GM19099 (cell line): ENCODE results near the gene PTPRG.

Source experiments
- POLR2A ChIP-seq: IDR thresholded peaks from 3 replicates; pipeline ENCODE4 v1.6.1; 2011; ENCODE audit warnings: low read depth; ENCODE audit not compliant: insufficient read length; ENCODE audit errors: extremely low read depth

PTPRG gene

DNA sequence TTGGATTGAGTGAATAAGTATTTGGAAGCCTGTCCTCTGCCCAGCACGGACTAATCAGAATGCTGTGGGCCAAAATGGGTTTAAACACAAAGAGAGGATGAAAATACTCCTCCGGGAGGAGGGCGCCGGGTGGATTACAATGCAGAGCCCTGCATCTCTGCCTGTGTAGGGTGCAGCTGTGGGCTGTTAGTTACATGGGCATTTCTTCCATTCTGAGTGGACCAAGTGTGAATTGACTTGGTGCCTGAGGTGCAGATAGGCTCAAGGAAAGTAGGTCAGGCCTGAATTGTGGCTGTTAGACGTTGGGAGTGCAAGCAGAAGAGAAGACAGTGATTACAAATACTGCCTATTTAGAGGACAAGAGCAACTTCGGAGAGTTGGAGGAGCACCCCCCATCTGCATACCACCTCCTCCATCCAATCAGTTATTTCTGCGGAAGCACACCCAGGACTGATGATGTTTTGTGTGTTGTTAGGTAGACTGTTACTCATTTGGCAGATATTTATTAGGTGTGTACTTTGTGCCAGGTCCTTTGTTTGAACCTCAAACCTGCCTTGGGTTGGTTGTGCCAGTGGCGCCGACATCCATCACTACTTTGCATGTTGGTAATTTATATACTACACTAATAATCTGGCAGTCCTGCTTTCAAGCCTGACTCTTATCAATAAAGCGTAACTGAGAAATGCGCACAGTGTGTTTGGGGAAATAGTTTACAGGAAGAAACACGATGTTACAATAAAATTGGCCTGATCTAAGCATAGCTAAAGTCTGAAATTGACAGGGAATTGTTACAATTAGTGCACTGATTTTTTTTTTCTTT, 33.0 kb downstream of the PTPRG start:
- no peak for TF ChIP-seq POLR2A

DNA sequence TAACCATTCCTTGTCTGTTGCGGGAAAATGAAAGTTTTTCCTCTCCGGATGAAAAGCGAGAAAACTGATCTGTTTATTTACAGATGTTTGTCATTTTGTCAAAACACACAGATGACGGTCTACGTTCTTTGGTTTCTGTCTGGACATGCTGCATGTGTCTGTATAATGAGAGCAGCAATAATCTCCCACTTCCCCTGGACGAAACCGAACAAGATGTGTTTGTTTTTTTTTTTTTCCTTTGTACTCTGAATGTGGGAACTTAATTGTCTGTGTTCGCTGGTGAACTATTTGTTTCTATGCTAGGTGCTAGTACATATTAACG, 33.6 kb downstream of the PTPRG start:
- TF ChIP-seq POLR2A = no peak

DNA sequence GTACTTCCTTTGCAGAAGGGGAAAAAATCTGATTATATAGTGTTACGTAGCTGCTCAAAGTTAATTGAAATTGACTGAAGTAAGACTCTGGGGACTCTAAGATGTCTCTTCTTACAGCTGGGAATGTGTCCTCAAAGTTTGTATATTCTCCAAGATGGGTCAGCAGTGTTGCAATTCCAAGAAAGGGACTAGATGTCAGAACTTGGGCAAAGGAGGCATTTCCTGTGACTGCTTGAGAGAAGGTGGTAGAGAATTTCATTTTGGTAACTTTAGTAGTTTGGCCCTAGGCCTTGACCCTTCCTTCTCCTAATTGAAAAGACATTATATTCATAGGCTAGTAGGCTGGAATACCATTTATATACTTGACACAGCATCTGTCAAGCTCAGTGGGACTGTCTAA, 33.9 kb downstream of the PTPRG start:
- no peak for TF ChIP-seq POLR2A

DNA sequence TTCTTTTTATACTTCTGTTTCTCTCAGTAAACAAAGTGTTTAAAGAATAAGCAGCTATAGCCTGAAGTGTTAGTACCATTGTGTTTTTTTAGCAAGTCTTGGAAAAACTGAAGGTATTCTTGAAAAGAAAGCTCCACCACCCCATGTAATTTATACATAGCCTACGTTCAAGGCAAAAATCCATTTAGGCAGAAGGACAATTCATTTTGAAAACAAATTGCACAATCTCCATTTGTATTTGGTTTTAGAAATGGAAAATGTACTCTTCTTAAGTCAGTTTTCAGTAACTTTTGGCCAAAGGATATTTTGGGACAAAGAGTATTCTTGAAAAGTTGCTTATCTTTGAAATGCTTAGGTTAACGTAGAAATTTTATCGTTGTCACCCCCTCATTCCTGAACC, 34.5 kb downstream of the PTPRG start:
- TF ChIP-seq POLR2A = no peak

DNA sequence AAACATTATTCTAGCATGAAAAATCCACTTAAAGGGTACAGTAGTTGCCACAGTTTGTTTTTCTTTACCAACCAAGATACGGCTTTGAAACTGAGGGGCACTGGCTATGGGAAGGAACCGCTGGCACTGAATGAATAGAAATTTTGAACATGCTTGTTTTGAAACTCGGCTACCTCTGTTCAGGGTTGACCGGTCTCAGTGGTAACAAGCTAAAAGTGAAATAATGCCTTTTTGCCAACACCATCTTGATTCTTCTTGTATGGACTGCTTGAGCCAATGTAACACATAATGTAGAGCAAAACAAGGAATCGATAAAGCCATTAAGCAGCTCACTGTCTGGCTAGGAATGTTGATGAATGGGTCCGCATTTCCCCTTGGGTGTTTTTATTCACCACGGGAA, 36.5 kb downstream of the PTPRG start:
- no peak for TF ChIP-seq POLR2A

DNA sequence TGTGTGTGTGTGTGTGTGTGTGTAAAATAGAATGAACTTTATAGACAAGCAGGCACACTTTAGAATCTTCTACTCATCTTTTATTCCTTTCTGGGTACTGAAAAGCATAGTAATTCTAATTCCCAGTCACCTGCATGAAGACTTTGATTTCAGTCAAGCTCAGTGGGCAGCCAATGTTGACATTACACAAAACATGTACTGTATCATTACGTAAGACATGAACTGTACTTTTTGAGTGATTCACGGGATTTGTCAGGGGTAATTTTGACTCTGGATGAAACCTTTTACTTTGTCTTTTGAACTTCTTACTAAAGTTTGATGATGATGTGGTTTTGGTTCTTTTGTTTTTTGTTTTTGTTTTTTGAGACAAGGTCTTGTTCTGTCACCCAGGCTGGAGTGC, 38.8 kb downstream of the PTPRG start:
- no peak for TF ChIP-seq POLR2A

DNA sequence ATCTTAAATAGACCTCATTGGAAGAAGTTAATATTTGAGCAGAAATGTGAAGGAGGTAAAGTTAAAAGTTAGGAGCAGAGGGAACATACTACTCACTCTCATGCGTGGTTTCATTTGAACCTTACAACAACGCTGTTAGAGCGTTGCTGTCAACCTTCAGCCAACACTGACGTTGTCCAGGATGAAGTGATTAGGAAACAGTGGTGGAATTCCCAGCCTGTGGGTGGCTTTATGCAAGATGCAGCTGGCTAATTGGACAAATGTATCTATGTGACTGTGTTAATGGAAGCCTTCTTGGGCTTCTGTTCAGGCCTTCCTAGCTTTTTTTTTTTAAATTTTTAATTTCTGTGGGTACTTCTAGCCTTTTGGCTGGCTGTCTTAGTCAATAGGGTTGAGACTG, 40.5 kb downstream of the PTPRG start:
- no peak for TF ChIP-seq POLR2A

DNA sequence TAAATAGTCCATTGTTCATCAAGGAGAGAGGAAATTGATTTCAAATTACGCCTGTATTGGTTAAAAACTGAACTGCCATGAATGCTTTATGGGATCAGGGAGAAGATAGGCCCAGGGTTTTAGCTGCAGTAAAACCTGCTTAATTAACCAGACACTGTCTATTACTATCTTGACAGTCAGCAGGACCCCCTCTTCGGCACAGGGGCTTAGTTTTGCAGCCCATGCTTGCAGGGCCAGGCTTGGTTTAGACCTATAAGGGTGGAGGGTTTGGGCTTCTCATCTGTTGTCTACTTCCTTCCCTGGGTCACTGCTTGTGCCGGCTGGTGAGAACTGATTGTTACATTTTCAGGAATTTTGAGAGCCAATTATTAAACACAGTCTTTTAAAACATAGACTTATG, 41.1 kb downstream of the PTPRG start:
- TF ChIP-seq POLR2A = no peak

DNA sequence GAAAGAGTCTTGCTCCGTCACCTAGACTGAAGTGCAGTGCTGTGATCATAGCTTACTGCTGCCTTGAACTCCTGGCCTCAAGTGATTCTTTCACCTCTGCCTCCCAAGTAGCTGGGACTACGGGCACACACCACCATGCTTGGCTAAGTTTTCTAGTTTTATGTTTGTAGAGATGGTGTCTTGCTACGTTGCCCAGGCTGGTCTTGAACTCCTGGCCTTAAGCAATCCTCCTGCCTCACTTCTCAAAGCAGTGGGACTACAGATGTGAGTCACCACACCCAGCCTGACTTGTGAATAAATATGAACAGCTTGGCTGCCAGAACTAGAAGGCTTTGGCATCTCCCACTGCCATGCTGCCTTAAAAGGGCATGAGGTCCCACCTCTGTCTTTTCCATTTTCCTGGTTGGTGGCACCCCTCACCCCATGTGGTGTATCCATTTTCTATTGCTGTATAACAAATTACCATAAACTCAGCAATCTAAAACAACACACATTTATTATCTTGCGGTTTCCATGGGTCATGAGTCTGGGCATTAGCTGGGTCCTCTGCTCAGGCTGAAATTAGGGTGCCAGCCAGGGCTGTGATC, 44.3 kb downstream of the PTPRG start:
- TF ChIP-seq POLR2A = no peak

DNA sequence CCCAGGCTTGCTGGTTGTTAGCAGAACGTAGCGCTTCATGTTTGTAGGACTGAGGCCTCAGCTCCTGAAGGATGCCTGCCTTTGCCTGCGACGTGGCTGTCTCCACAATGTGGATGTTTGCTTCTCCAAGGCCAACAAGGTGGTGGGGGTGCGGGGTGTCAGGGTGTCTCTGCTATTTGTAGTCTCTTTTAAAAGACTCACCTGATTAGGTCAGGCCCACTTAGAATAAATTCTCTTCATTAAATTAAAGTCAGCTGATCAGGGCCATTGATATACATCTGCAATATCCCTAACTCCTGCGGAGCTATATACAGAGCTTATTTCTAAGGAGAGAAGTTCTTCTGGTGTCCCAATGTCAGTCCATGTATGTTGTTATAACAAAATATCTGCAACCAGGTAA, 44.8 kb downstream of the PTPRG start:
- TF ChIP-seq POLR2A = no peak

DNA sequence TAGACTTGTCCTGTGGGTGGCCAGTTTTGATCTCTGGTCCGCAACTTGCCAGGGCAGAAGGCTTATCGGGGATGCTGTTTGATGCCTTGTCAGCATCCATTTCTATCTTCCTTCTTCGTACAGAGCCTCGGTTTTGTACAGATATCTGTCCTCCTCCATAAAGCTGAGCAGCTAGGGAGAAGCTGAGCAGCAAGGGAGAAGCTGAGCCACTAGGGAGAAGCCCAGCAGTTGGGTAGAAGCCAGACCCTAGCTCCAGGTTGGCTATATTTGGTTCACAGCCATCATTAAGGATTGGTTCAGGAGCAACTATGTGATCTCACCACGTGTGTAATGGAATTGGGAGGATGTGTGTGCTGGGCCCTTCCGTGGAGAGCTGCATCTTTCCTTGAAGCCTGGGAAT, 46.7 kb downstream of the PTPRG start:
- TF ChIP-seq POLR2A = no peak

DNA sequence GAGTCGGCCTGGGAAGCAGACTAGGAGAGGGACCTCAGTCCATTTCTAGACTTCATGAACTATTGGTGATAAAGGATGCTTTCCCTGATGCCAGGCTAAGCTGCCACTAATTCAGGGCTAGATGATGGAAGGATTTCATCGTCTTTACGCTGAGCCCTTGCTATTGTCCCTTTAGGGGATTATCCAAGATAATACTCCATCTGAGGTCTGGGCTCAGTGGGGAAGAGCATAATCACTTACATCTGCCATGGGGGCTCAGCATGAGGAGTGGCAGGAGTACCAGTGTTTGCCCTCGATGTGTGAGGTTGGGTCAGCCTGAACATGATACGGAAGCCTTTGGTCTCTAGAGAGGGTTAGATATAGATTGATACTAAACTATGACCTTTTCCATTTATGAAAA, 47.3 kb downstream of the PTPRG start:
- TF ChIP-seq POLR2A = no peak

DNA sequence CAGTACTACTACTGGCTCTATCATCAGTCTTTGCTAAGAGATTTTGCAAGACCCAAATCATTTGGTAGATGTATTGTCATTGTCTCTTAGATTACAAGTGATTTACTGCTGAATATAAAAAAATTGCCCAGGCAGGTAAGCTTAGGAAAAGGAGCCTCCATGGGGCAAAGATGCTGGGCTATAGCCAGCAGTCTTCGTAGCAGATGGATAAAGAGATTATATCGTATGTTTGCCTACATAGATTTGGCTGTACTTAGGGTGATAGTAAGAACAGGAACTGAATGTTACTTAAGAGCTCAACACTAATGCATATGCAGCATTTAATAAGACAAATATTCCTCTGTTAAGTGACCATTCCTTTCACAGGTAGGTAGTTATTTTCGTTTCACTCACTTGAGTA, 48.9 kb downstream of the PTPRG start:
- TF ChIP-seq POLR2A = no peak

DNA sequence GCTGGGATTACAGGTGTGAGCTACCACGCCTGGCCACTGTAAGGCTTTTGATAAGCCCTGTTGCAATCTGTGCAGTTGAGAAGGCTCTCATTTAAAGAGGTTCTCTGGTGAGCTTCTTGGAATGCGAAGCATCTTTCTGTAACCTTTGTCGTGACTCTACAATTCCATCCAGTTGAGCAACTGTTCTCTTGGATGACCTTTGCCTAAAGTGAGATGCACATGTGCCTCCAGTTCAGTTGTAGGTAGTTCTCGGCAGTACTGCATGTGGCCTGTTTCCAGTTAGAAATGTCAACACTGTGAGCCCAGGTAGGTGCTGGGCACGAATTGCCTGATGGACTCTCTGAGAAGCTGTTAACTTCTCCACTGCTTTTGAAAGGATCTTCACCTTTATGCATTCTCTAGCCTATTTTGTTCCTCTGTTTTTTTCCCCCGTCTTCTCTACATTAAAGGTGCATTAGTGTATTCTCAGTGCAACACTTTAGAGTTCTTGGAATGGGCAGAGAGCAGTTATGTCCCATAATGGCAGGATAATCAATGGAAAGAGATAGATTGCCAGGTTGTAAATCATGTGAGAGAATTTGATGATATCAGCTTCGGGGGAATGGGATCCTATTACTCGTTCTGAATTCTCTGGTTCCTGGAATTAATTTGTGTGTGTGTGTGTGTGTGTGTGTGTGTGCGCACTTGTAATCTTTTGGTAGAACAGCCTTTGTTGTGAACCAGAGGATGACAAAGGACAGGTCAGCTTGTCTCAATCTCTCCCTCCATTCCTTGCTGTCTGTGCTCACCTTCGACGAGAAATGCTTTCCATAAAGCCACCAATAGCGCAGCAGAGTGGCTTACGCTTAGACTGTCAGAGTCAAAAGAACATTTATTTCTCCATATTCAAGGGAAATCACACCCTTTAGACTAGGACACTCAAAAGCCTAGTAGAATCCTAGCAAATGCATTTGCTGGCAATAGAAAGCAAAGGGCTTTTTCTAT, 51.1 kb downstream of the PTPRG start:
- no peak for TF ChIP-seq POLR2A

DNA sequence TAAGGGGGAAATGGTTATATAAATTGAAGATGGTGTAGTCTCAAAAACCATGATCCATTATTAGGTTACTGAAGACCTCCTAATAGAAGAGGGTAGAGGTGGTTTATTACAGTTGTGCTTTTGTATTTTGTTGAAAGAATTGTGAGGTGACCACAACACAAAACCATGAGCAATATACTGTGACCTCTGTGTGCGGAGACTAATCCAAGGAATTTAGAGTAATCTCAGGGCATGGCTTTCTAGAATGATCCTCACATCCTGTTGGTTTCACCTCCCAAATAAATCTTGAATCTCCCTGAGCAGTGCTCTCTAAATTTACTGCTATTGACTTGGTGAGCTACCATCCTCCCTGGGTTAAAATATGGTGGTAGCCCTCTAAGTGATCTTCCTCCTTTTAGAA, 52.3 kb downstream of the PTPRG start:
- TF ChIP-seq POLR2A = no peak

DNA sequence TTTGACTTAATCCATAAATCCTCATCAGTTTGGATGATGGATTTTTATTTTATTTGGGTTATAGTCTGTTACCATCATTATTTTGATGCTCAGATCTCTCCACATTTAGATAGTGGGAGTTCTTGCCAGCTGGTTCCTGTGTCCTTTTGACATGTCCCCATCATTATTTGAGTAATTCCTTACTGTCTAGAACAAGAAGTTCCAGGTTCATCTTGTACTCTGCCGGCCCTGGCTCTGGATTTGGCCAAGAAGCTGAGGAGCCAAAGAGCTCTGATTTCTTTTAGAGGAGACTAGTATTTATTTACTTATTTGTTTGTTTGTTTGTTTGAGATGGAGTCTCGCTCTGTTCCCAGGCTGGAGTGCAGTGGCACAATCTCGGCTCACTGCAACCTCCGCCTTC, 54.3 kb downstream of the PTPRG start:
- TF ChIP-seq POLR2A = no peak
